H4 (cell line): ENCODE data around the gene SLC35E2B. TPM values are rescaled to one million over a fixed set of nuclear protein-coding genes. Genes with fewer than 3 reads are reported as not detected.

Experiments
- DNase-seq: peaks from one replicate; pipeline ENCODE4 v3.0.0-alpha.2; 2015; ENCODE audit warnings: low spot score
- total RNA-seq: library from RNA; depleted of rRNA; stranded (reverse); fragments of >200 nt; shearing (Covaris generic); gene quantifications from 2 replicates; pipeline ENCODE4 v1.2.3, GENCODE V29; 2014; rRNA removed

Gene SLC35E2B
- total RNA-seq, 1 experiment from 2014 or later, result 20.1 TPM

- DNase-seq, result no peak
Measured at GRCh38 chr1:1612104-1612400, 80.5 kb downstream of the SLC35E2B start.

- DNase-seq, result no peak
Measured at GRCh38 chr1:1610796-1611195, 81.8 kb downstream of the SLC35E2B start.

GRCh38 chr1:1609822-1610485 lies 82.6 kb downstream of the SLC35E2B start:
- no peak for DNase-seq

Other genes starting within 250 kb of the SLC35E2B start
- gene ATAD3C, start 243.1 kb downstream of the SLC35E2B start, total RNA-seq, result not detected in 2 replicates
- 4.4 and 5.7 TPM in 2 replicates for gene ATAD3B, start 221.0 kb downstream of the SLC35E2B start, total RNA-seq
- gene ATAD3A, start 180.6 kb downstream of the SLC35E2B start, total RNA-seq, result 20.9 and 30.3 TPM in 2 replicates
- not detected in 2 replicates for gene TMEM240, start 152.2 kb downstream of the SLC35E2B start, total RNA-seq
- 83.4 and 130 TPM in 2 replicates for gene SSU72, start 117.9 kb downstream of the SLC35E2B start, total RNA-seq
- gene FNDC10, start 92.7 kb downstream of the SLC35E2B start, total RNA-seq, result 0.85 and 1.2 TPM in 2 replicates
- 11.8 and 18.5 TPM in 2 replicates for gene MIB2, start 77.3 kb downstream of the SLC35E2B start, total RNA-seq
- not detected in 2 replicates for gene MMP23B, start 60.6 kb downstream of the SLC35E2B start, total RNA-seq
- gene CDK11B, start 33.8 kb downstream of the SLC35E2B start, total RNA-seq, result 4.7 and 10.4 TPM in 2 replicates
- 3.8 and 7.0 TPM in 2 replicates for gene CDK11A, start 31.6 kb upstream of the SLC35E2B start, total RNA-seq
- gene NADK, start 85.7 kb upstream of the SLC35E2B start, total RNA-seq, result 27.4 and 36.7 TPM in 2 replicates
- 75.8 and 79.8 TPM in 2 replicates for gene GNB1, start 198.3 kb upstream of the SLC35E2B start, total RNA-seq
- gene CALML6, start 222.5 kb upstream of the SLC35E2B start, total RNA-seq, result not detected in 2 replicates
- gene TMEM52, start 226.5 kb upstream of the SLC35E2B start, total RNA-seq, result 0.29 and 1.3 TPM in 2 replicates